Globus pallidus (tissue), 1 donor: ENCODE data around the gene ECHDC1.
"Not testable (repeated sequence)": the region's sequence is repeated elsewhere in the genome, so short reads cannot be mapped to it uniquely, and the experiment has no call there.

Experiments used
- DNase-seq: peaks from one replicate; pipeline ENCODE4 v3.0.0-alpha.2; 2015; ENCODE audit warnings: low spot score

The ECHDC1 gene, protein sequence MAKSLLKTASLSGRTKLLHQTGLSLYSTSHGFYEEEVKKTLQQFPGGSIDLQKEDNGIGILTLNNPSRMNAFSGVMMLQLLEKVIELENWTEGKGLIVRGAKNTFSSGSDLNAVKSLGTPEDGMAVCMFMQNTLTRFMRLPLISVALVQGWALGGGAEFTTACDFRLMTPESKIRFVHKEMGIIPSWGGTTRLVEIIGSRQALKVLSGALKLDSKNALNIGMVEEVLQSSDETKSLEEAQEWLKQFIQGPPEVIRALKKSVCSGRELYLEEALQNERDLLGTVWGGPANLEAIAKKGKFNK

DNA sequence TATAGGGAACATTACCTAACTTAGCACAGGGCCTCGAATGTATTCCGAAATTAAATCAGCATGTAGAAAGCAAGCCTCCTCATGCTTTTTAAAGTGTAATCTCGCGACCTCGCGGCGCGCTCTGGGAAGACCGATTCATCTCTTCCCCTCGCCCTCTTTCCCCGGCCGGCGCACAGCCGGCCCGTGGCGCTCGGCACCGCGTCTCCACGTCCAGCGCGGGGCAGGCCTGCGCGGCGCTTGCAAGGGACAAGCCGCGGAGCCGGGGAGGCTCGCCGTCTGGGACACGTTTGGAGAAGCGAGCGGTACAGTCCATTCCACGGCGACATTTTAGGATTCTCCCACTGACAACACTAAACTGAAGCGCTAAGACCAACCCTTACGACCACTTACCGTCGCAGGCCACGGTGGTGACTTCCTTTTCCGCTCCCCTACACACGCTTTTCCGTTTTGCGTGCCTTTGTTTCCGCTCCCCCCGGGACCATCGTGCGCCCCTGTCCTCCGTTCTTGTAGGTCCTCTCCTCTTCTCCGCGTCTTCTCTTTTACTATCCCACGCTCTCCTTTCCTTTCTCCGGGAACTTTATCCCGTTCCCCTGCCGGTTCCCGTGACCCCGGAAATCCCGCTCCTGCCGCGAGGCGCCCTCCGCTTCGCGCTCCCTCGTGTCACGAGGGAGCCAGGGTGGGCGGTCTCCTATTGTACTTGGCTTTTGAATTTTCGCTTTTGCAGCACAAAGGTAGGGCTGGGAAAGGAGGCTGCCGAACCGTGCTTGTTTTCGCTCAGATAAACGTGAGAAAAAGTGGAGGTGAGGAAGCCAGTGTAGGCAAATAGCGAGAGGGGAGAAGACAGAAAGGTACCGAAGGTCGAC is at the start of gene ECHDC1:
ECHDC1 (minus strand) TSS at position 664 of the 863 bp plus-strand sequence. CDS start 12,581 bp downstream, outside the sequence.
- DNase-seq, result peak; percentile 61

DNA sequence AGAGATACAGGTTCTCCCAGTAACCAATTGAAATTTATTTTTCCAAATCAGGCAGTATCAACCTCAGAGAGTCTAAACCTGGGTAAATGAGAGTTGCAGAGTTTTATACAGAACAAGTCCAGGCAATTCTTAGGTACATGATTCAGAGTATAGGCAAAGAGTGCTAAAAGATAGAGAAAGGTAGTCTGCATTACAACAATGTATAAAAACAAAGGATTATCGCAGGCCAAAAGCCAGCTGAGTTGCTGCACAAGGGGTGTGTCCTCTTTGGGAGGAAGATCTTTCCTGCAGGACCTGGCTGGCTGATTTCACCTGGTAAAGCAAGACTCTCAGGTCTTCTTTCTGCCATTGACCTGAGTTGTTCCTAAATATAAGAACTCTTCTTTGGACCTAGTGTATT is 48.9 kb upstream of the ECHDC1 start:
- no peak for DNase-seq

DNA sequence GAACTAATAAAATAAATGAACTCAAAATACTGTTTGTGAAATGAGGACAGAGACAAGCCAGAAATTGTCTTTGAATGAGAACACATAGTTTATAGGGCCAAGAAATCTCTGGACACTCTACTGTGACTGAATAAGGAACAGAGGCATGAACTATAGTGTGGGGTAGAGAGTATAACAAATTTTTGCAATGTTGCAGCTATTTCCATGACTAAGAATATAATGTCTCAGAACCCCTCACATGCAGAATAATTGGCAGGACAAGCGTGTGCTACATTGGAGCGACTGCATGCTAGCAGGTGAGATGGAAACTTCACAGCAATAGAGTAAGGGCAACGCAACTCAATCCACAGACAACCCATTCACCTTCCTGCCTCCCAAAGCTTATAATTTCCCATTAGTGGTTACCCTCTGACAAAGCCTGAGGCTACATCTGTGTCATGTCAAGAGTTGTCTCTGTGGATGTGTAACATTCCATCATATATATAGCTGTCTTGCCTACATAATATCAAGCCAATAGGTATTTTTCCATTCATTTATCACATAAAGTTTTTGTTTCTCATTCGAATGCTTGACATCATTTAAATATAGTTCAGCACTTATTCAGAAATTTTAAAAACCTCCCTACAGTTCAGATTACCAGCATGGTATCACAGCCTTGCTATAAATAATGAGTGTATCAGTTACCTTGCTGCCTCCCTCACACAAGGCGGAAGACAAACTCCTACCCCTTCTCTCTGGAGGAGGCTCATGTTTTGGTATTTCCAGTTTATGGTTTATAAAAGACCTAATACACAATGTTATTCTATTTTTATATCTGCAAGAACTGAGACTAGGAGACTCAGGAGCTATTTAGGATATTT is 47.9 kb upstream of the ECHDC1 start:
- DNase-seq, result no peak

DNA sequence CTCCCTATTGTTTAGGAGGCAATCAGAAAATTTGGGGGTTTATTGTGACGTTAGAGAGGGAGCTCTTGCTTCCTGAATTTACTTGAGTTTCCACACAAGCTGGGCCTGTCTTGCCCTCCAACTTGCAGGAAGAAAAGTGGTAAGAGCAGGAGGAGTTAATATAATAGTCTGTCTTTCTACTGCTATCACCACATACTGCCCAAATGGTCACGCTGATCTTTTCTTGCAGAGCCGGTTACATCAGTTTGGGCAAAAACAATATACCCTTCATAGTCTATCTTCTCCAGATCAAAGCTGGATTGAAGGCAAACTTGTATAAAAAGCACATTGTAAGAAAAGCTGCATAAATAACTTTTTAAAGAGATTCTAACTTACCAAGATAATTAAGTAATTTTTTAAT is 46.3 kb upstream of the ECHDC1 start:
- no peak for DNase-seq

DNA sequence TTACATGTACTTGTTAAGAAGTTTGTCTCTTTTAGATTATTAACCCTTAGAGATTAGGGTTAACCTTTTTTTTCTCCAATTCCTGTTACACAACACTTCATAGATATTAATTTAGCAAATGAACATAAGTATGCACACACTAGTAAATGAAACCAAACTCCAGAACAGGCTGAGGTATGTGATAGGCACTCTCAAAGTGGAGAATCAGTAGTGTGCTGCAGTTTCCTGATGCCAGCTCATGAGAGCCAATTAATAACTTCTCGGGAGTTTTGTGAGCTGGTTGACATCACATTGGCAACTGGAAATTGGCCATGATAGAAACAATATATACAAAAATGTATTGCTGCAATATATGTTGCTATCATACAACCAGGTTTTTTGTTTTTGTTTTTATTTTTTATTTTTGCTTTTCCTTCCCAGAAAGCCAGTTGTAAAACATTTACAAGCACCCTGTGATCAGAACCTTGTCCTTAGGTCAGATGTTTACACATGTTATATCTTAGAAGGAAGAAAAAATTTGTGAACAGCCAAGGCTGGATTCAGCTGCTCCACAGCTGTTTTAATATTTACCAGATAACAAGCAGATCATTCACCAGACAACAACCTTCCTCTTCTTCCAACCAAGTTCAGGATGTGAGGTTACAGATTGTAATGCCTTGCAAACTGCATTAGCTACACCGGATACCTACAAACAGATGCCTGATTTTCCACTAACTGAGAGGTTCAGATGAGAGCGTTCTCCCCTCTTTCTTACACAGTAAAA is 42.4 kb upstream of the ECHDC1 start:
- DNase-seq, result no peak

DNA sequence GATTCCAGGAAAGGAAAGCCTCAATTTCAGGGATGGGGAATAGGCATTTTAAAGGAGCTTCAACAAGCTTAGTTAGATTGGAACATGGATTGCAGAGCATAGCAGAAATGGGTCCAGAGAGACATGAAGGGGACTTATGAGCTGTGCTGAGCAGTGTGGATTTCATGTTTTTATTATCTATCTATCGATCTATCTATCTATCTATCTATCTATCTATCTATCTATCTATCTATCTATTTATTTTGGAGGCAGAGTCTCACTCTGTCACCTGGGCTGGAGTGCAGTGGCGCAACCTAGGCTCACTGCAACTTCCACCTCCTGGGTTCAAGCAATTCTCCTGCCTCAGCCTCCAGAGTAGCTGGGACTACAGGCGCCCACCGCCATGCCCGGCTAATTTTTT is 41.4 kb upstream of the ECHDC1 start:
- DNase-seq, result not testable (repeated sequence)

DNA sequence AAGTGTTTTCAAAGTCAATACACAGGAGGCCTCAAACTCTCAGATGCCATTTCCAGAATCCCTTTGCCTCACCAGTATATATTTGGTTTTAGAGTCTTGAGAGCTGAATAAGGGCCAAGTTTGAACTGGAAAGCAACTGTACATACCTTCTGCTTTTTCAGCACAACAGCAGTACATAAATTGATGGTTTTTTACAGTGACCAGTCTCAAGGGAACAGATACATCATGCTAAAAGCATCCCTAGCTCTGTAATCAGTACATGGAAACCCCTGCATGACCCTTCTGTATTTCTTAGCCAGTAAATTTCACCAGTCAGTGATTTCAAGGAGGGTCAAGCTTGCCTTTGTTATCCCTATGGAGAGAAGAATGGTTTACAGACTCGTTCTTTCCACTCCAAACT is 40.6 kb upstream of the ECHDC1 start:
- no peak for DNase-seq

DNA sequence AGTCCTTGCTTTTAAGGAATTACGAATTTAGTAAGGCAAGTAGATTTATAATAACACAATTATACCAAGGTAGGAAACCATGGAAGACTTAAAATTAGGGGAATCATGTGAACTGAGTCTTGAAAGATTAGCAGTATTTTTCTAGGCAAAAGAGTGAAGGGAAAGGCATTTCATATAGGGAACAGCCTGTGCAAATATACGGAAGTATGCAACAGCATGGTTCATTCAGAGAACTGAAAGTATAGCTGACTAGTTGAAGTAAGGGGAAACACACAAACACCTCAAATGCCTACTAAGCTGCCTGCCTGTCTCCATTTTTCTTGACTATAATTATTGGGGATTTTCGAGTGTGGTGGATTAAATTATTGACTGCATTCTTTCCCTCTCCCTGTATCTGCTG is 39.0 kb upstream of the ECHDC1 start:
- no peak for DNase-seq

DNA sequence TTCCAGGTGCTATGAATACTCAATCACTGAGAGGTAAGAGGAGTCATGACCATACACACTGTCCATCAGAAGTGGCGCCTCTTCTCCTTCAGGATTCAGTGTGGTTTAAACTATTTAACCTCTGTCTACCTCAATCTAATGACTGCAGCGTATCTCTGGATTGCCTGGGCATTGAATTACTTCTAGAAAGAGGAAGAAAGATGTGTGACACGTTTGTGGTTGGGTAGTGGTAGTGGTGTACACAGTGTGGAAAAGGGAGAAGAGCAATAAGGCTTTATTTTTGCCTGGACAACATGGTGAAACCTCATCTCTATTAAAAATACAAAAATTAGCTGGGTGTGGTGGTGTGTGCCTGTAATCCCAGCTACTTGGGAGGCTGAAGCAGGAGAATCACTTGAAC is 38.0 kb upstream of the ECHDC1 start:
- DNase-seq, result no peak

DNA sequence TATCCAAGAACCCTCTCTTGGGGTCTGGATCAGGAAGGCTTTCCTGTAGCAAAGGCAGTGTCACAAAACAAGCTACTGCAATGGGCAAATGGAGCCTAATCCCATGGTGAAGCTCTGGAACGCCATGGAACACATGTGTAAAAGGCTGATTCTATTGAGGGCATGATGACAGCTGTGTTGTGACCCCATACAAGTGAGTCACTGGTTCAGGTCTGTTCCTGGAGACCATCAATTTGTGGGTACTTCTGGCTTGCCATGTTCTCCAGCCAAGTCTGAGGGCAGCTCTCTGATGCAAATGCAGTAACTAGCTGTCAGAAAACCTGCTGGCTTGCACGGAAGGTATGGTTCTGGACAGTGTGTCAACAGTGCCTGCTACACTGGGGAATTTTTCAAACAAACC is 33.3 kb upstream of the ECHDC1 start:
- no peak for DNase-seq

DNA sequence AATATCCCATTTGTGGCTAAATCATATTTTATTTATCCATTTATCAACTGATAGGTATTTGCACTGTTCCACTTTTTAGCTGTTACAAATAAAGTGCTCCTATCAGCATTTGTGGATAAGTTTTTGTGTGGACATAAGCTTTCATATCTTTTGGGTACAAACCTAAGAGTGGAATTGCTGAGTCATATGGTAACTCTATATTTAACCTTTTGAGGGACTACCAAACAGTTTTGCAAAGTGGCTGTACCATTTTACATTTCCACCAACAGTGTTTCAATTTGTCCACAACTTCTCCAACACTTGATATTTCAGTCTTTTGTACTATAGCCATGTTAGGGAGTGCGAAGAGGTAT is 23.6 kb upstream of the ECHDC1 start:
- DNase-seq, result no peak

DNA sequence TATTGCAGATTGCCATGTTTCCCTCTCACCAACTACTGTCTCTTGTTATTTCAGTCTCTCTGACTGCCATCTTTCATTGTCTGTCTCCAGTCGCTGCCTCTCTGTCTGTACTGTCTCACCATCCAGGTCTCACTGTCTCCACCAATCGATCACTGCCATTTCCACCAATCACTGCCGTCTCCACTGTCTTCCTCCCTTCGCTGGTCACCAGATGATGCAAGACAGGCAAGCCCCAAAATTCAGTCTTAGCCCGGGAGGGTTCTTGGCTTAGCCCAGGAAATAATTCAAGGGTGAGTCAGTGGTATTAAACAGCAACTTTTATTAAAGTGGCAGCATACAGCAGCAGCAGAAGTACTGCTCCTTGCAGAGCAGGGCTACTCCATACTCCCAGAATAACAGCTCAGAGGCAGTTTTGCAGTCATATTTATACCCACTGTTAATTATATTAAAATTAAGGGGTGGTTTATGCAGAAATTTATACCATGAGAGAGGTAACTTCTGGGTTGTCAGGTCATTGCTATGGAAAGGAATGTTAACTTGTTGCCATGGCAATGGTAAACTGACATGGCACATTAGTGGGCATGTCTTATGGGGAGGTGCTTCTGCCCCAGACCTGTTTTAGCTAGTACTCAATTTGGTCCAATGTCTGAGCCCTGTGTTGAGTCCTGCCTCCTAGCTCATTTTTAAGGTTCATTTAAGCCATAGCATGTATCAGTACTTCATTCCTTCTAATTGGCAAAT is 23.0 kb upstream of the ECHDC1 start:
- no peak for DNase-seq

DNA sequence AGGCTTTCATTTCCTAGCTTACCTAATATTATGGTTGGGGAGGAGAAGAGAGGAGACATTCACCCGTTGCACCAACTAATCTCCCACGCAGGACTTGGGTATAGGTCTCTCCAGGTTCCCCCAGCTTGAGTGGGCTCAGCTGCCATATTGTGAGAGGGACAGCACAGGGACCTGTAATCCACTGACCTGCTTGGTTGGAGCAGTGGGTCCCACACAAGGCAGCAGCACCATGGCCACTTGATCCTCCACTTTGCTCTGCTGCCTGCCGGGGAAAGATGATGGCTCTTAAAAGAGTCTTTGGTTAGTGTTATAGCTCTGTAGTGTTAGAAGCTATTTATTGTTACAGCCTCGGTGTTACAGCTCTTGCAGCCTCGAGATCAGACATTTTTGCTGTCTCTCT is 22.5 kb upstream of the ECHDC1 start:
- no peak for DNase-seq

DNA sequence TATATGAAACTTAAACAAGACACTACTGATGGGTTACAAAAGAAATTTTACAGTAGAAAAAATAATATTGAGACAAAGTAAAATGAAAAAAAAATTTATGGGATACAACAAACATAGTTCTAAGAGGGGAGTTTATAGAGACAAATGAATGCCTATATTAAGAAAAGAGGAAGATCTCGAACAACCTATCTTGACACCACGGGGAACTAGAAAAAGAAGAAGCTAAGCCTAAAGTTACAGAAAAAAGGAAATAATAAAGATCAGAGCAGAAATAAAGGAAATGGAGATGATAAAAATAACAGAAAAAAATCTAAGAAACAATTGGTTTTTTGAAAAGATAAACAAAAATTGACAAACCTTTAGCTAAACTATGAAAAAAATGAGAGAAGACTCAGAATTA is 9.1 kb upstream of the ECHDC1 start:
- DNase-seq, result peak; percentile 28

DNA sequence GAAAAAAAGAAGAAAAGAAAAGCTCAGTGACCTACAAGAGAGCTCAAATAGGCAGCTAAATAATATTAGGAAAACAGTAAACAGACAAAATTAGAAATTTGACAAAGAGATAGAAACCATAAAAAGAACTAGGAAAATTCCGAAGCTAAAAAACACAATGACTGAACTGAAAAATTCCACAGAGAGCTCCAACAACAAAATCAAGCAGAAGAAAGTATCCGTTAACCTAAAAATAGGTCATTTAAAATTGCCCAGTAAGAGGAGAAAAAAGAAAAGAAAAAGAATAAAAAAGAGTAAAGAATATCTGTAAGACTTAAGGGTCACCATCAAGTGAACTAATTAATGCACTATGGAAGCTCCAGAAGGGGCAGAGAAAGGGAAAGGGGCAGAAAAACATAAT is 6.6 kb upstream of the ECHDC1 start:
- DNase-seq, result no peak

DNA sequence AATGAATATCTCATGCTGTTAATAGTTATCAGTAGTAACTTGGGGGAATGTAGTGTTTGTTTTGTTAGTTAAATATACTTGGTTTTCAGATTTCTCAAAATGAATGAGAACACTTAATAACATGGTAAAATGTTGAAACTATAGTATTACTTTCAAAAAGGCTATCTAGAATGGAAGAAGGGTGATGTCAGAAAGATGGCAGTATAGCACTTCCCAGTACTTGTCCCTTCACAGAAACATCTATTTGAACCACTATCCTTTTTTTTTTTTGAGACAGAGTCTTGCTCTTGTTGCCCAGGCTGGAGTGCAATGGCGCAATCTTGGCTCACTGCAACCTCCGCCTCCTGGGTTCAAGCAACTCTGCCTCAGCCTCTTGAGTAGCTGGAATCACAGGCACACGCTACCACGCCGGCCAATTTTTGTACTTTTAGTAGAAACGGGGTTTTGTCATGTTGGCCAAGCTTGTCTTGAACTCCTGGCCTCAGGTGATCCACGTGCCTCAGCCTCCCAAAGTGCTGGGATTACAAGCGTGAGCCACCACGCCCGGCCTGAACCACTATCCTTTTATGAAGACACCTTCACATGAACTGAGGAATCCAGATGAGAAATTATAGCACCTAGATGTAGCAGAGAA is 4.7 kb upstream of the ECHDC1 start:
- DNase-seq, result no peak

DNA sequence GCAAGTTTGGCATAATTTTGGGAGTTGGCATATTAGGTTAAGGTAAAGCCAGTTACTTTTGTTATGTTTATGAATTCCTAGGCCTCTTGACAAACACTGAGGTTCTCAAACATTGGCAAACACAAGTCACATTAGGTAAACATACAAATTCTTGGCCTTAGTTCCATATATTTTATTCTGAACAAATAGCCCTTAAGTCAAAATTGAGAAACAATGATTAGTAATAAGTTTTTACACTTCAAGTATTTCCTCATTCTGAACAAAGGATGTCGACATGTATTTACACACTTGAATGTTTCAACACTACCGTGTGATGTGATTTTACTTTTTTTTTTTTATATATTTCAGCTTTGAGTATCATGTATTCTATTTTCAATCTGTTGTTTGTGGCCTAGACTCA is 3.8 kb upstream of the ECHDC1 start:
- DNase-seq, result no peak

DNA sequence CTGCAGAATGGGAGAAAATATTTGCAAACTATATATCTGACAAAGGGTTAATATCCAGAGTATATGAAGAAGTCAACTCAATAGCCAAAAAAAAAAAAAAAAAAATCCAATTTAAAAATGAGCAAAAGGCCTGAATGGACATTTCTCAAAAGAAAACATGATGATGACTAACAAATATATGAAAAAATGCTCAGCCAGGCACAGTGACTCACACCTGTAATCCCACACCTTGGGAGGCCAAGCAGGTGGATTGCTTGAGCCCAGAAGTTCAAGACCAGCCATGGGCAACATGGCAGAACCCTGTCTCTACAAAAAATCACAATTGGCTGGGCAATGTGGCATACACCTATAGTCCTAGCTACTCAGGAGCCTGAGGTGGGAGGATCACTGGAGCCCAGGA is 2.1 kb upstream of the ECHDC1 start:
- DNase-seq, result no peak

DNA sequence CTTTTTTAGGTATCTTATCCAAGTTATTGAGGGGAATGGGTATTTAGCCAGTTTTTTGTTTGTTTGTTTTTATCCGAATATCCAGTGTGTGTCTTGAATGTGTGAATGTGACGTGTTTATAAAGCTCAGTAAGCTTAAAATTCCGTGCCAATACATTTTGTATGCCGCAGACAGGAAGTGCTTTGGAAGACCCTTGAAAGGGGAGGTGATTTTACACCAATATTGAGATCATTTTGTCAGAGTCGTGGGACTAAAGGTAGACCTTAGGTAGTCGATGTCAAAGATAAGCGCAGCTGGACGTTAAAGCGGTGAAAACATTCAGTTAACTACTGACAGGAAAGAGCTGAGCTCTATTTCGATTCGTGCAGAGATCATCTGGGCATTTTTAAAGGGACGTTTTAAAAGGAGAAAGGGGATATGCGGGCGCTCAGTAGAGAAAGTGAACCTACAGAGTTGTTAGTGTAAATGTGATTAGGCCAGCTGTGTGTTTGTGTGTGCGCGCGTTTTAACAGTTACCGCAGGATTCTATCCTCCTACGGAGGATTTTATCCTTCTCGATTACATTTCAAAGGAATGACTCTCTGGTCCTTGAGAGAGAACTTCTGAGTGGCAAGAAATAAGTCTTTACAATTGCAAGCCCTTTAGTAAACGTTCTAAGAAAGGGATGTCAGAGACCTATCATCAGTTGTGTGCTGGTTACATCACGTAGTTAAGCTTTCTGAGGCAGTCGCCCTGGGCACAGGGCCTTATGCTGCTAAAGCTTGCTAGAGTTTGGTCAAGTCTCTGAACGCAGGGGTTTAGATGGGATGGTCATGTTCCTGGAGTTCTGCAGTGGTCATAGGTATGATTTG is 625 bp upstream of the ECHDC1 start:
- peak; percentile 26 for DNase-seq
